Loucy (cell line): ENCODE results near the gene FAM13A.

ENCODE experiments used
- H2AFZ ChIP-seq: fragments of 200-600 bp; sonication (generic); 2 replicates; pipeline ENCODE4 v1.6.0; 2016; ENCODE audit warnings: antibody characterized with exemption, mild to moderate bottlenecking, low read length, moderate library complexity
- H3F3A ChIP-seq: fragments of 200-600 bp; 2 replicates; pipeline ENCODE4 v1.6.0; 2016; ENCODE audit warnings: antibody characterized with exemption, low read depth, mild to moderate bottlenecking
- H3K27me3 ChIP-seq: fragments of 200-600 bp; sonication (generic); 2 replicates; pipeline ENCODE4 v1.6.1; 2014; ENCODE audit warnings: low read length, mild to moderate bottlenecking; ENCODE audit not compliant: insufficient read depth, poor library complexity, severe bottlenecking
- H3K36me3 ChIP-seq: fragments of 200-600 bp; sonication (generic); 2 replicates; pipeline ENCODE4 v1.6.1; 2016; ENCODE audit warnings: low read length; ENCODE audit not compliant: insufficient read depth
- H3K4me1 ChIP-seq: fragments of 200-600 bp; sonication (generic); 2 replicates; pipeline ENCODE4 v1.5.1; 2014; ENCODE audit warnings: low read length, mild to moderate bottlenecking; ENCODE audit not compliant: insufficient read depth, poor library complexity, severe bottlenecking
- H3K4me2 ChIP-seq: fragments of 200-600 bp; sonication (generic); 2 replicates; pipeline ENCODE4 v1.6.0; 2014; ENCODE audit warnings: antibody characterized with exemption, low read length, low read depth, mild to moderate bottlenecking; ENCODE audit not compliant: poor library complexity, severe bottlenecking
- H3K4me3 ChIP-seq: fragments of 200-600 bp; sonication (generic); 2 replicates; pipeline ENCODE4 v1.5.1; 2014; ENCODE audit warnings: low read length, mild to moderate bottlenecking, mixed read lengths; ENCODE audit not compliant: poor library complexity, severe bottlenecking
- H3K79me2 ChIP-seq: fragments of 200-600 bp; sonication (generic); 2 replicates; pipeline ENCODE4 v1.6.1; 2014; ENCODE audit warnings: low read length; ENCODE audit not compliant: insufficient read depth
- H3K9ac ChIP-seq: fragments of 200-600 bp; sonication (generic); 2 replicates; pipeline ENCODE4 v1.6.0; 2014; ENCODE audit warnings: mild to moderate bottlenecking, low read depth, low read length, moderate library complexity; ENCODE audit not compliant: poor library complexity, severe bottlenecking
- H3K9me2 ChIP-seq: fragments of 200-600 bp; sonication (generic); replicated peaks from 2 replicates; pipeline ENCODE4 v1.6.1; 2016; ENCODE audit warnings: low read depth, low read length, mixed read lengths
- H3K9me3 ChIP-seq: fragments of 200-600 bp; sonication (generic); 2 replicates; pipeline ENCODE4 v1.6.1; 2014; ENCODE audit warnings: mild to moderate bottlenecking, antibody characterized with exemption, low read length, low read depth; ENCODE audit not compliant: insufficient read depth
- H4K20me1 ChIP-seq: fragments of 200-600 bp; sonication (generic); 2 replicates; pipeline ENCODE4 v1.6.0; 2014; ENCODE audit warnings: antibody characterized with exemption, low read length, mild to moderate bottlenecking; ENCODE audit not compliant: insufficient read depth, poor library complexity, severe bottlenecking
- EZH2phosphoT487 ChIP-seq: fragments of 200-600 bp; IDR thresholded peaks from 2 replicates; pipeline ENCODE4 v1.6.1; 2018; ENCODE audit warnings: antibody characterized with exemption, mild to moderate bottlenecking, moderate library complexity, borderline replicate concordance
- TF ChIP-seq, protein P1 (sequence below): fragments of 200-600 bp; sonication (generic); conservative IDR thresholded peaks from 2 replicates; pipeline ENCODE4 v1.5.1; 2014; ENCODE audit warnings: mild to moderate bottlenecking, antibody characterized with exemption, low read length

The FAM13A gene

DNA sequence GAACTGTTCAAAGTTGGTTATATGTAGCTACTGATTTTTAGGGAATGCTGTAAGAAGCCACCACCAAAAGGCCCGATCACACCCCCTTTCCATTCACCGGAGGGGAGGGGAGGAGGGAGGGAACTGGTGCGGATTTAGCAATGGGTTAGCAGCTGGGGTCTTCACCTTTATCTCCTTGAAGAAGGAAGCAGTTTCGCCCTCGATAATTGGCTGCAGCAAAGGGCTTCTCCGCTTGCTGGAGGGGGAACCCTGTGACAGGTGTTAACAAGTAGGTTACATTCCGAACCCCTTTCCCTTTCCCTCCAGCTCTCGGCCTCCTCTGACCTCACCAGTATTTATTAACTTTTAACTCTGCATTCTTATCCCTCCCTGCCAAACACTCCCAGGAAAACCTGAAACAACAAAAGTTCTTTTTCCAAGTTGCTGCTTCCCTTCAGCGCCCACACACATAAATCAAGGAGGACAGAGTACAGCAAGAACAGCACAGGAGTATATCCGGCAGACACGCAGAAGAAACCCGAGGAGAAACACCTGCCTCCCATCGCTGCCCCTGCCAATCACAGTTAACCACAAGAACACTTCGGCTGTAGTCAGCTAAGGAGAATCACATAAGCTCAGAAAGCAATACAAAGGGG is 319.6 kb downstream of the FAM13A start:
- H3K4me1 ChIP-seq, result peaks cover 8% of the 10 kb centered on the region
- no peaks in the 10 kb centered on the region for H4K20me1 ChIP-seq
- no peaks in the 10 kb centered on the region for H3K9me3 ChIP-seq
- no peak for TF ChIP-seq EZH2phosphoT487
- TF ChIP-seq, protein P1, sequence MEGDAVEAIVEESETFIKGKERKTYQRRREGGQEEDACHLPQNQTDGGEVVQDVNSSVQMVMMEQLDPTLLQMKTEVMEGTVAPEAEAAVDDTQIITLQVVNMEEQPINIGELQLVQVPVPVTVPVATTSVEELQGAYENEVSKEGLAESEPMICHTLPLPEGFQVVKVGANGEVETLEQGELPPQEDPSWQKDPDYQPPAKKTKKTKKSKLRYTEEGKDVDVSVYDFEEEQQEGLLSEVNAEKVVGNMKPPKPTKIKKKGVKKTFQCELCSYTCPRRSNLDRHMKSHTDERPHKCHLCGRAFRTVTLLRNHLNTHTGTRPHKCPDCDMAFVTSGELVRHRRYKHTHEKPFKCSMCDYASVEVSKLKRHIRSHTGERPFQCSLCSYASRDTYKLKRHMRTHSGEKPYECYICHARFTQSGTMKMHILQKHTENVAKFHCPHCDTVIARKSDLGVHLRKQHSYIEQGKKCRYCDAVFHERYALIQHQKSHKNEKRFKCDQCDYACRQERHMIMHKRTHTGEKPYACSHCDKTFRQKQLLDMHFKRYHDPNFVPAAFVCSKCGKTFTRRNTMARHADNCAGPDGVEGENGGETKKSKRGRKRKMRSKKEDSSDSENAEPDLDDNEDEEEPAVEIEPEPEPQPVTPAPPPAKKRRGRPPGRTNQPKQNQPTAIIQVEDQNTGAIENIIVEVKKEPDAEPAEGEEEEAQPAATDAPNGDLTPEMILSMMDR, result no peak
- no peaks in the 10 kb centered on the region for H3K79me2 ChIP-seq
- peaks cover 15% of the 10 kb centered on the region; the same call in 1 of the 2 replicates for H3K36me3 ChIP-seq
- H3K27me3 ChIP-seq, result no peaks in the 10 kb centered on the region
- H3K4me2 ChIP-seq, result no peak overlapping the region
- no peak overlapping the region for H3K9ac ChIP-seq
- no peak overlapping the region for H2AFZ ChIP-seq
- H3F3A ChIP-seq, result no peaks in the 10 kb centered on the region
- H3K9me2 ChIP-seq, result no peaks in the 10 kb centered on the region
- H3K4me3 ChIP-seq, result no peak overlapping the region

DNA sequence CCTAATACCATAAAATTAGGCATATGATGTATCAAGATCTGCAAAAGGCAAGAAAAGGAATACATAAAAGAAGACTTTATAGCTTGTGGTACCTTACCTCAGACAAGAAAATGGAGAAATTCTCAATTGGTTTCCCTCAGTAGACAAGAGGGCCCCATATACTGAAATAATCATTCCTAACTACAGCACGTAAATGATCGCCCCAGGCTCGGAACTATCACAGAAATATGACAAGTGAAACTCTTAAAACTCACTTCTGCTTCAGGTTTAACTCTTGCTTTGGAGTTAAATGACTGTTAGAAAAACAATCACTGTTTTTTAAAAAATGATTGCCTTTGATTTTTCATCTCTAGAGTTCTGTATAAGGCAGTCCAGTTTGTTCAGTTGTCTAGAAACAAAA is 320.7 kb downstream of the FAM13A start:
- H3K36me3 ChIP-seq, result peaks cover 19% of the 10 kb centered on the region; the same call in 1 of the 2 replicates
- no peaks in the 10 kb centered on the region for H3F3A ChIP-seq
- no peaks in the 10 kb centered on the region for H3K9me3 ChIP-seq
- no peaks in the 10 kb centered on the region for H4K20me1 ChIP-seq
- no peak overlapping the region for H2AFZ ChIP-seq
- no peak overlapping the region for H3K9ac ChIP-seq
- TF ChIP-seq, protein P1, result no peak
- no peak for TF ChIP-seq EZH2phosphoT487
- no peaks in the 10 kb centered on the region for H3K27me3 ChIP-seq
- no peak overlapping the region for H3K4me2 ChIP-seq
- H3K4me1 ChIP-seq, result no peaks in the 10 kb centered on the region
- no peaks in the 10 kb centered on the region for H3K79me2 ChIP-seq
- H3K4me3 ChIP-seq, result no peak overlapping the region
- no peaks in the 10 kb centered on the region for H3K9me2 ChIP-seq

DNA sequence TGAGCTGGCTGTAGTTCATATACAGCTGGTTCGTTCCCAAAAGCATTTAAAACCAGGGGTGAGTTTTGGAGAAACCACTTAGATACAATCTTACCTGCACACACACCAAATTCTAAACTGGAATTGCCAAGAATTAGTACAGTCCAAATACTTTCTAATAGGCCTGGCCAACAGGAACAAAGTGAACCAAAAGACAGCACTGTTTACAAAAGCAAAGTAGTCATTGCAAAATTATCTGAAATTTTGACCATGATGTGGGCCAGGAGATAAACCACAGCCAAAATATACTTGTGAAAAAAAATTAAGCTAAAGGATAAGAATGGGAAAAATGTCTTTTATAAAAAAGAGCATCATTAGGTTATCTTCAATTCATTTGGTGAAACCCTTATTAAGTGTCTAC is 321.4 kb downstream of the FAM13A start:
- no peaks in the 10 kb centered on the region for H4K20me1 ChIP-seq
- H3K79me2 ChIP-seq, result no peaks in the 10 kb centered on the region
- TF ChIP-seq, protein P1, result no peak
- no peak for TF ChIP-seq EZH2phosphoT487
- no peak overlapping the region for H3K4me3 ChIP-seq
- peaks cover 24% of the 10 kb centered on the region; the same call in 1 of the 2 replicates for H3K36me3 ChIP-seq
- H2AFZ ChIP-seq, result no peak overlapping the region
- H3K9ac ChIP-seq, result no peak overlapping the region
- peaks cover 5% of the 10 kb centered on the region for H3K4me1 ChIP-seq
- no peaks in the 10 kb centered on the region for H3K9me3 ChIP-seq
- H3K27me3 ChIP-seq, result no peaks in the 10 kb centered on the region
- H3K4me2 ChIP-seq, result no peak overlapping the region
- H3F3A ChIP-seq, result no peaks in the 10 kb centered on the region
- H3K9me2 ChIP-seq, result no peaks in the 10 kb centered on the region
